ENCODE measurements around the gene CUX1.

DNA sequence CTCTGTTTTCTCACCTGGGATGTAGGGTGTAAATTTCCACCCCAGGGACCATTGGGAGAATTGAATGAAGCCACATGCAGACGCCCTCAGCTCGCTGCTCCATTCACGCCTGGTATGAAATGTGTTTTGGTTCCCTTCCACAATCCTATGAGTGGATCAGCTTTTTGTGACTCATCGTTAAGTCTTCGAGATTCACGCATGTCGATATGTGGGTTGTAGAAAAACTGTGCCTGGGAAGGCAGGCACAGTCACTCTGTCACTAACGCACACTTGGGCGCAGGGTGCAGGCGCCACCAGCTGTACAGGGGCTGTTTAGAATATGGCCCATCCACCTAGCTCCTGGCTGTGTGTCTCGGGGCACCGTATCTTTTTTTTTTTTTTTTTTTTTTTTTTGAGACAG lies 405.0 kb downstream of the CUX1 start:
- no peak for TF ChIP-seq GATA2 (IDR thresholded peaks at IDR 0.05; ENCODE audit: low read depth, low read length)
- TF ChIP-seq GATA3 (IDR thresholded peaks at IDR 0.05; ENCODE audit: low read depth, low read length), result no peak

Data from SH-SY5Y (cell line).